Activated T-cell treated with anti-CD3 and anti-CD28 coated beads, Interleukin-2, amount 50 U/mL, for 48 hours (primary cell): ENCODE data around the gene ZCWPW2.

Experiments used
- DNase-seq, 2 experiments: peaks; one replicate each; pipeline ENCODE4 v3.0.0-alpha.2; 2020

The ZCWPW2 gene, protein sequence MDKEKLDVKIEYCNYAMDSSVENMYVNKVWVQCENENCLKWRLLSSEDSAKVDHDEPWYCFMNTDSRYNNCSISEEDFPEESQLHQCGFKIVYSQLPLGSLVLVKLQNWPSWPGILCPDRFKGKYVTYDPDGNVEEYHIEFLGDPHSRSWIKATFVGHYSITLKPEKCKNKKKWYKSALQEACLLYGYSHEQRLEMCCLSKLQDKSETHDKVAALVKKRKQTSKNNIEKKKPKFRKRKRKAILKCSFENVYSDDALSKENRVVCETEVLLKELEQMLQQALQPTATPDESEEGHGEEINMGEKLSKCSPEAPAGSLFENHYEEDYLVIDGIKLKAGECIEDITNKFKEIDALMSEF

GRCh38 chr3:28348629-28349468 is at the start of gene ZCWPW2, which contains the start of gene AZI2:
Gene ZCWPW2 (plus strand): TSS chr3:28348721. CDS start chr3:28413069, 64,348 bp downstream.
Gene AZI2 (minus strand): TSS chr3:28348824. CDS start chr3:28340617, 8,207 bp downstream.
- peak; percentile 93 to 95 for DNase-seq

DNA sequence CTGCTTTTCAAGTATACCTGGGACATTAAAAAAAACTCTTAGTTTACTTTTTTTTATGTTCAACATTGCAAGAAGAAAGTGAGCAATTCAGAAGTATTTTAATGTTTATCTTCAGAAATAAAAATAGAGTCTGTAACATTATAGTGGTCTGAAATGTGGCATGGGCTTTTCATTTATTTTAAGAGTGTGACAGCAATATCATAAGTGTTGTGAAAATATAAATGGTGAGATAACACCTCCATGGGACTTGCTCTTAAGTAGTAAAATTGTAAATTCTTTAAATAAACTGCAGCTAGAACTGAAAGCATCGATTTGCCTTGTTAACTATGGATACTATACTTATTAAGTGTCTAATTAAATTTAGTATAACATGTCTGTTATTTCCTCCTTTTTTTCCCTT is 48.8 kb upstream of the ZCWPW2 start:
- no peak for DNase-seq

DNA sequence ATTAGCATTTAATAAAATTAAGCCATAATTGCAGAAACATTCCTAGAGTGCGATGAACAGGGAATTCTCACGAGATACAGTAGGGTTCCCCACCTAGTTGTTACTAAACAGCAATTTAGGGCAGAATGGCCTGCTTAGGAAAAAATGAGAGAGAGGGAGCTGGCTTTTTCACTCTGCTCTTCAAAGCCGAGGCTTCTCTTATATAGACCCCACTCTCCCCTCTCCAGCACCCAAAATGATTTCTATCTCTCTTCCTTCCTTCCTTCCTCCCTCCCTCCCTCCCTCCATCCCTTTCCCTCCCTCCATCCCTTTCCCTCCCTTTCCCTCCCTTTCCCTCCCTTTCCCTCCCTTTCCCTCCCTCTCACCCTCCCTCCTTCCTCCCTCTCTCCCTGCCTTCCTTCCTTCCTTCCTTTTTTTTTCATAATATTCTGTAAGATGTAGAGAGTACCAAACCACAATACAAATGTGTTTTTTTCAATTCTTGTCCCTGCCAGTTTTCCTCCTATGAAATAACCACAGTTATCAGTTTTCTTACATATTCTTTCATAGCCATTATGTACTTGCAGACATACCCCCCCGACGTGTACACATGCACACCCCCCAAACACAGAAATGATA is 48.1 kb upstream of the ZCWPW2 start:
- no peak for DNase-seq

DNA sequence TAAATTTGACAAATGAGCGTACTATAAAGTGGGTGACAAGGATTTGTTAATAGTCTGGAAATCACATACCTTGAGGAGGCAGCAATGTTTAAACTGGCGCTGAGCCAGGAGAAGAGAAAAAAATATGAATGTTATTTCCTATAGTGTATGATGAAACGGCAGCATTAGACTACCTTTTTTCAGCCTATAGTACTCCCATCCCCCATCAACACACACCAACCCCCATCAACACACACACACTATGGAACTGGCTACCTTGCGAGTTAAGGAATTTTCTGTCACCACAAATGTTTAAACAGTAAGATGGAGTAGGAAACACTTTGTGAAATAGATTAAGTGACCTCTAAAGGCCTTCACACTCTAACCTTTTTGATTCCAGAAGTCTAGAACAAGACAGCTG is 46.8 kb upstream of the ZCWPW2 start:
- DNase-seq, result no peak

DNA sequence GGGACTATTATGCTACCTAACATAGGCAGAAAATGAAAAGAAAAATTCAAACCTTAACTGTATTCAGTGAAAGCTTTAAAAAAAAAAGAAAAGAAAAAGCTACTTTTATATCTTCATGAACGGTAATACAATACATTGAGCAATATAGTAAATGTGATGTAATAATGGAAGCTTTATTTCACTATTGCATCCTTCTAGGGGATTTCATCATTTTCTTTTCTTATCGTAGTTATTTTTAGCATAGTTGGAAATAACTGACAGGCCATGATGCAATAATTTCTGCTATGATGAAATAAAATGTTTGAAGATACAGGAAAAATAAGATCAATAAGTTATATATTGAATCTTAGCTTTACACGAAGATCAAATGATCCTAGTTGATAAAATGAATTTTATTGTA is 40.3 kb upstream of the ZCWPW2 start:
- DNase-seq, result no peak

- DNase-seq, result no peak
Observed at GRCh38 chr3:28315711-28316110, 32.8 kb upstream of the ZCWPW2 start.

DNA sequence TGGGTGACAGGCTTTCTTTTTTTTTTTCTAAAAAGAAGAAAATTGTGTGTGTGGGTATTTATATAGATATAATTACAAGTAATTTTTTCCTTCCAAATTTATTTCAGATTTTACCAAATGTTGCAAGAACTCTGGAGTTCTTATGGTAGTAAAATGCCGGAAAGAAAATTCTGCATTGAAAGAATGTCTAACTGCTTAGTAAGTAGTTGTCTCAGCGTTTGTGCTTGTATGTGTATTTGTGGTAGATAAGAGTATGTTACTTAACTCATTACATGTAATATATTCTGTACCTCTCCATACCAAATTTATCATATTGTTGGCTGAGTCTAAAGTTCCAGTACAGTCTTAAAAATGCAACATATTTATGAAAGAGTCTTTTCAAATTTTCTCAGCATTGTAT is 32.3 kb upstream of the ZCWPW2 start:
- no peak for DNase-seq

DNA sequence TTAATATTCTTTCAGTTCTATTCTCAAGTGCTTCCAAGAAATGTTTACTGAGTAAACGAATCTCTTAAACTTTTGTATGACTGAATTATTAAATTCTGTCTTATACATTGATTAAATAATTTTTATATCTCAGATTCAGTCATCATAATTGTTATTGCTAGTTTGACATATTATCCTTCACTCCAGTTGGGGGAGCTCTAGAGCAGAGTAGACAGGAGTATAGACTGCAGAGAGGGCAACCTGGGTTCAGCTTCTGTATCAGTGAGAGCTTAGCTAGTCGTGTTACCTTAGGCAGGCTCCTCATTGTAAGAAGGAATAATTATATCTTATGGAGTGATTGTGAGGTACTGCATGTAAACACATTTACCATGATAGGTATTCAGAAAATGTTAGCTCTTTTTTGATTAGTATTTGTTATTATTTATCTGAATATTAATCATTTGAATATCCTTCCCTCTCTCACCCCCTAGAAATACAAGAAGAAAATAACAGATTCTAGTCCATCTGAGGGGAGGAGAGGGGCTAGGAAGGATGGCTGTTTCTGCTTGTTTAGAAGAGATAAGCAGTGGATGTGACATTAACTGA is 31.0 kb upstream of the ZCWPW2 start:
- DNase-seq, result no peak

GRCh38 chr3:28320981-28321380 is 27.5 kb upstream of the ZCWPW2 start:
- DNase-seq, result no peak

DNA sequence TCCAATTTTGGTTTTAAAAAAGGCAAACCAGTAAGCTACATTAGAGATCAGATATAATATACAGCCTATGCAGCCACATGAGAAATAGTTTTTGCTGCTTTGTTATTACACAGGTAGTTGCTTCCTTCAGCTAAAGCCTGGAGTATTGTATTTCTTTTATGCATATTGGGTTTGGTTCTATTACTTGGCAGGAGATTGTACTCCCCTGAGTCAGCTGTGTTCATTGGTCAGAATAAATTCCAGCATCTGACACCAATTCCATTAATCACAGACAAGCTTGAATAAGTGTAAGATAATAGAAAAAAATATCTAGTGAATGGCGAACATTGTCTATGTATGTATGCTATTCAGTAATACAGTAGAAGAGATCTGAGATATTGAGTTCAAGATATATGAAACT is 26.1 kb upstream of the ZCWPW2 start:
- DNase-seq, result no peak

GRCh38 chr3:28326458-28326926 is 22.0 kb upstream of the ZCWPW2 start:
- peak in 1 of 2 experiments; percentile 34 for DNase-seq

GRCh38 chr3:28328188-28329151 is 20.1 kb upstream of the ZCWPW2 start:
- no peak for DNase-seq

GRCh38 chr3:28334552-28334951 is 14.0 kb upstream of the ZCWPW2 start:
- no peak for DNase-seq

DNA sequence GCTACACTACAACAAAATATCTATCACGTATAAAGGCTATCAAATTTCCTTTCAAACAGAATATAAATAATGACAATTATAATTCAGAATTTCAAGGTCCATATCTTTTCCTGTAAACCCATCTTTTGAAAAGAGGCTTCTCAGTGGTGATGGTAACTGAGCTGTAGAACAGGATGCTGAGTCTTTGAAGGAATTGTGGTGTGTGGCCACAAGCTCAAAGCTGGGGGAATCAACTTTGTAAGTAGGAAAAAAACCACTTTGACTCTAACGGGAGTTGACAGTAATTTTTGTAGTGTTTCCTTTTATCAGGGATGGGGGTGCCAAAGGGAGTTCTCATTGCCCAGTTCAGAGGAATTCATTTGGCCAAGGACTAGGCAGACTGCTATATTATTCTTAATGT is 13.3 kb upstream of the ZCWPW2 start:
- DNase-seq, result no peak

GRCh38 chr3:28337230-28337629 is 11.3 kb upstream of the ZCWPW2 start:
- no peak for DNase-seq

GRCh38 chr3:28343144-28343543 is 5.4 kb upstream of the ZCWPW2 start:
- DNase-seq, result no peak

- DNase-seq, result no peak
Observed at GRCh38 chr3:28345690-28346089, 2.8 kb upstream of the ZCWPW2 start.

GRCh38 chr3:28347374-28348264 is 902 bp upstream of the ZCWPW2 start:
- DNase-seq, result no peak

DNA sequence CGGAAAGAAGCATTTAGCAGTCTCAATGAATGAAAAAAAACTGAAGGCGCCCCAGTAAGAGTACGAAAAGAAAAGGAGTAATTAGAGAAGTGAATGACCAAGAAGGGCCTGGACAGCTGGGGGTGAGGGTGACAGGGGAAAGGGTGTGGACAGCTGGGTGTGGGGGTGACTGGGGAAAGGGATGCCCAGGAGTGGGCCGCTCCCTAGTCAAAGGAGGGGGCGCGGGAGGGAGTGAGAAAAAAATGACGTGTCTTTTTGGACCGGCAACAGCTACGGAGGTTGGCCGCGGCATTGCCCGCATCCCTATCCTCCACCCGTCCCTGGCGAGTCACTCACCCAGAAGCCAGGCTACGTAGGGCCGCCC is 274 bp upstream of the ZCWPW2 start:
- no peak for DNase-seq

GRCh38 chr3:28349469-28350000 is 1.0 kb downstream of the ZCWPW2 start:
- DNase-seq, result no peak

DNA sequence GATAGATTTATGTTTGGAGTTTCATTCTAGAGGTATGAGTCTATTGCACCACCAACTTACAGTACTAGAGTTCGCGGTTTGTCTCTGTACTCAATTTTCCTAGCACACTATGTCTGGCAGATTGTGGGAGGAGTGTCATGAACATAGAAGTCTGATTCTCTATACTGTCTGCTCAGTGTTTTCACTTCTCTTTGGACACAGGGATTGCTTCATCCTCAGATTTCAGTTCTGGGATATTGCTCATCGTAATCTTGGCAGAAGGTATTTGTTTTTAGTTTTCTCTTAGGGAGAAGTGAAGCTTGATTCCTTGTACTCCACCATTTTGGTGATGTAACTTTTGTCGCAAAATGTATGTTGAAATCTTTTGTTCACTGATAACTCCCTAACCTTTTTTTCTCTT is 27.9 kb downstream of the ZCWPW2 start:
- DNase-seq, result no peak
